Inferior parietal cortex (tissue), 1 donor: ENCODE results near the gene FILIP1L.

Experiments
- DNase-seq: peaks from one replicate; pipeline ENCODE4 v3.0.0-alpha.2; 2016; ENCODE audit errors: extremely low spot score

The FILIP1L gene

DNA sequence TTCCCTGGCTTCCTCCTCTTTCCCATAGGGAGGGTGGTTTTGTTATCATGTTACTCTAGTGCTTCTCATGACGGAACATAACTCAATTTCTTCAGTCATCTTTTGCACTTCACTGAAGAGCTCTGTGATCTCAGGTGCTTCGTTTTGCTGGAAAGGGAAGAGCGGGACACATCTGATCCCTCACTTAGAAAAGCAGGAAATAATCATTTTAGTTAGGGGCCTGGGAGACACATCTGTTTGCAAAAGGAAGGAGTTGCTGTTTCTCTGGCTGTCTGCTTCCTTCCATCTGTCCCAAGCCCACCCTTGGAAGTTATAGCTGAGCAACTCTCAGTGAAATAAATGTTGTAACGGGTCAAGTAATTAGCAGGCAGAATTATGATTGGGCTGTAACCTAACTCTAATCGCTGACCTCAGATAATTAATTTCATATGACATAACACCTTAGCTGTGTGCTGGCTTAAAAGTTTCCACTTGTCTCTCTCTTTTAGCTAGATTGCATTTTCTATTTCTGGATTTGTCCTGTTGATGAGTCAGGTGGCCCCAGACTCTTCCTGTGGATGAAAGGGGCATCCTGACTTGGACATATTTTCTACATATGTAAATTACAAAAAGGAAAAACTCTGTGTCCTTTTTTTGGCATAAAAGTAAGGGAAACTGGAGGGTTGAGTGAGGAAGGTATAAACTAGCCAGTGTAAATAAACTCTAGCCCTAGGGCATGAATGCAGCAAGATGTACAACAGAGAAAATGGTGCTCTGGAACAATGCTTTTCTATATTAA lies 11.0 kb upstream of the FILIP1L start:
- DNase-seq, result no peak

GRCh38 chr3:100124201-100124761 lies 10.0 kb upstream of the FILIP1L start:
- DNase-seq, result no peak

- no peak for DNase-seq
These were observed 8.8 kb upstream of the FILIP1L start for GRCh38 chr3:100123112-100123511.

DNA sequence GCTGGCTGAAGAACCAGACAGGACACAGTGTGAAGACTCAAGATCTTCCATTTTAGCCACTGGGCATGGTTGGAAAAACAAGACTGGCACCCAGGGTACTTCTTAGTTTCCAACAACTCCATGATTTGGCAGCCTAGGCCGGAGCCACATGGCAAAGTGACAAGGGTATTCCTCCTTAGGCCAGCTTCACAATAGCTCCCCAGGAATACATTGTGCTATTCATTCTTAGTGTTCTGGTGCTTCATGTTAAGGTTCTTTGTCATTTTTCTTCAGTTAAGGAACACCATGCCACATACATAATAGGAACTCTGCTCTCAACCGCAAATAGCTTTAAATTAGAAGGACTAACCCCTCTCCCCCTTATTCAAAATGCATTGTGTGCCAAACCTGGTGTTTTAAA lies 8.0 kb upstream of the FILIP1L start:
- DNase-seq, result no peak

- no peak for DNase-seq
These were observed 6.4 kb upstream of the FILIP1L start for GRCh38 chr3:100120693-100121092.

DNA sequence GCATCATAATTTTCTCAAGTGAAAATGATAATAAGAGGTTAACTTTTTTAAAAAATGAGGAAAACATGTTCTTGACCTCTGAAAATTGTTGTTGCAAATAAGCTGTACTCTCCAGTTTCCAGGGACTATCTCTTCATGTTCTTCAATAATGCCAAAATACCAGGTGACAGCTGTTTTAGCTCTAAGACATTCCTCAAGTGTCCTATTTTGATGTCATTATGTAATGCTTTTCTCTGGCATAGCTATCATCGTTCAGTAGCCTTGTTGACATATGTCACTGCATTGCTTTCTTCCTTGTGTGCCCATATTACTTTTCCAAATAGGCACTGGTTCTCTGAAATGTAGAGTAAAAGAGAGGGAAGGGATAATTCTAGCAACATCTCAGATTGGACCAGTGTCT lies 5.7 kb upstream of the FILIP1L start:
- DNase-seq, result no peak

GRCh38 chr3:100117093-100117492 lies 2.8 kb upstream of the FILIP1L start:
- DNase-seq, result no peak

- DNase-seq, result no peak
These were observed 433 bp downstream of the FILIP1L start for GRCh38 chr3:100113723-100114412.

DNA sequence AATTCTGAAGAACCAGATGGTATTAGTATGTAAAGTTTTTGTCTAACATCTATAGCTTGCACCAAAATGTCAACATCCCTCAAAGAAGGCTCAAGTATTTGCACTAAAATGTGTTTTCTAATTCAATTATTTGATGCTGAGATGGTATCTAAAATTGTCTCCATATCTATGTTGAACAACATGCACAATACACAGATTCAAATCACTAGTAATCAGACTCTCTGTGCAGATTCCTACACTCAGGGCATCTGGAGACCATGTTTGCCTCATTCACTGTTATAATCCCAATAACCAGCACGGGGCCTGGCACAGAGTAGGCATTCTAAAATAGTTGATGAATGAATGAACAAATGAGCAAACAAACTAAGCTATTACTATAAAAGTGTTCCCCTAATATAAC lies 2.6 kb downstream of the FILIP1L start:
- DNase-seq, result no peak

- DNase-seq, result no peak
These were observed 4.1 kb downstream of the FILIP1L start for GRCh38 chr3:100110162-100110561.

DNA sequence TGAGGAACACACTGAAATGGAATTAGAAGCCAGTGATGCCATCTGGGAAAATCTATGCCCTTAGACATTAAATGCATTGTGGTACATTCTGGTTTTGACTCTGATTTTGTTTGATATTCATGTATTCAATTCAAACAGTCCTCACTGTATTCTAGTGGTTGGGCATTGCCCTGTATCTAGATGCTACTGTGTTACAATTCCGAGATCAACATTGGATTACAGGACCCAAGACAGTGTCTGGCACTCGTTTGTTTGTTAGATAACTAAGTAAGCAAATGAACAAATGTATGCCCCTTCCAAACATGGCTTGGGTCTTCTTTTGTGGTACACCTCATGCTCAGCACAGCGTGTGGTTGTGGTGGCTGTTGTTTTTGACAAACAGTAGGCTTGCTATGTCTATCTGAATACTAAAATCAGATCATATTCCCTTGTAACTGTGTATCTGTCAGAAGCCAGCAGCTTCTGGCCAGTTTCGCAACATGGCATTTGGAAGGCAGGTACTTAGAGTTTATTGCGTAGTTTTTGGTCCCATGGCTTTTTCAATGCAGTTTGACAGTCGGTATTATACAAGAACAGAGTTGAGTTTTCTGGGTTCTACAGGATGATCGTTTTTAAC lies 5.7 kb downstream of the FILIP1L start:
- DNase-seq, result no peak

GRCh38 chr3:100107221-100107814 lies 7.0 kb downstream of the FILIP1L start:
- DNase-seq, result no peak

DNA sequence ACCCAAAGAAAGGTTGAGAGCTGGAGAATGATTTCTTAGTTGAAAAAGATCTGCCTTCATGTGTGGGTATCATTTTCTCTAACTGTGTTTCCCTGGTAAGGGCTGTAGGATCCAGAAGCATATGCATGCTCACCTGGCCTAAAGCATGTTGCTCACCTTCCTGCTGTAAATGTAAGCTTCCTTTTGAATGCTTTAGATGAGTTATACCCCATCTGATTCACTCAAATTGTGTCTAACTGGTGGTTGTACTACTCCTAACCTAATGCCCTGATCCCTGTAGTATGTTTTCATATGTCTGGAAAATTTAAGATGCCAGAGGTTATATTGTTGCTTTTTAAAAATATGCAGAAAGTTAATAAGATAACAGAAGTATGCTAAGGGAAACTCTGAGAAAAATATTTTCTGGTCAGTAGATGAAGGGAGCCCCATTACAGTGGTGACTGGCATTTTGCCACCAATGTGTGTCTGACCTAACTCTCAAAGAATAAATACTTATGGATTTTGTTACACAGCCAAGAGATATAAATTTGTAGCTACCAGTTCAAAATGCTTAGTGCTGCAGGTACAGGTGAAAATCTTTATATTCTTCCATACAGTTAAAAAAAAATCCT lies 7.7 kb downstream of the FILIP1L start:
- no peak for DNase-seq

- no peak for DNase-seq
These were observed 8.2 kb downstream of the FILIP1L start for GRCh38 chr3:100106094-100106493.

- DNase-seq, result no peak
These were observed 8.8 kb downstream of the FILIP1L start for GRCh38 chr3:100105501-100105900.

GRCh38 chr3:100104817-100105413 lies 9.4 kb downstream of the FILIP1L start:
- no peak for DNase-seq

- no peak for DNase-seq
These were observed 9.9 kb downstream of the FILIP1L start for GRCh38 chr3:100104442-100104798.

- no peak for DNase-seq
These were observed 10.5 kb downstream of the FILIP1L start for GRCh38 chr3:100103558-100104441.

GRCh38 chr3:100102757-100103156 lies 11.5 kb downstream of the FILIP1L start:
- no peak for DNase-seq

- no peak for DNase-seq
These were observed 13.9 kb downstream of the FILIP1L start for GRCh38 chr3:100100425-100100824.
